ENCODE measurements around the gene GRK5.

- TF ChIP-seq CTCF (IDR thresholded peaks at IDR 0.05; ENCODE audit: poor library complexity, severe bottlenecking), result no peak
- no peak for TF ChIP-seq SMC3 (conservative IDR thresholded peaks at IDR 0.05; ENCODE audit: poor library complexity)
- TF ChIP-seq REST (IDR thresholded peaks at IDR 0.05; ENCODE audit: borderline replicate concordance), result no peak
These were observed 249.1 kb downstream of the GRK5 start for GRCh38 chr10:119456435-119456810.
